Superior temporal gyrus (tissue), 1 donor: ENCODE results near the gene ZNF284.
"Not testable (repeated sequence)": the region's sequence is repeated elsewhere in the genome, so short reads cannot be mapped to it uniquely, and the experiment has no call there.

Source experiments
- DNase-seq: peaks from one replicate; pipeline ENCODE4 v3.0.0-alpha.2; 2016; ENCODE audit errors: extremely low spot score

The ZNF284 gene

DNA sequence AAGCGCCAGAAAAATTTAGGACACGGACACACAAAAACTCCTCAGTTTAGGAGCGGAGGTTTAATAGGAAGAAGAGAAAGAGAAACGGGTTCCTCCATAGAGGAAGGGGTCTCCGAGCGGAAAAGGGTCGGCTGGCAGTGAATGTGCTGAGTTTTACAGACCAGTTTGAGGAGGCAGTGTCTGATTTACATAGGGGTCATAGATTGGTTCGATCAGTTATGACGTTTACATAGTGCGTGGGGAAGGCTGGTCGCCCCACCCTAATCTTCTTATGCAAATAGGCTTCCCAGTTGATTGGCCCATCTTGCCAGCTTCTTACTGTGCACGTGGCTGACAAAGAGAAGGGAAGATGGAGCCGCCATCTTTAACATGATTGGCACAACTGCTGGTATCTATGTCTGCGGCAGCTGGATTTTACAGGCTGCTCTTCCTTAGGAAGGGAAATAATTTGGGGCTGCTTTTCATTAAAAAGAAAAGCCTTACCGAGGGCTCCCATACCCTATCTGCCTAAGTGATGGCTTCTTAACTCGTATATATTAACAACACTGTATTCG, 40.0 kb downstream of the ZNF284 start:
- DNase-seq, result no peak

DNA sequence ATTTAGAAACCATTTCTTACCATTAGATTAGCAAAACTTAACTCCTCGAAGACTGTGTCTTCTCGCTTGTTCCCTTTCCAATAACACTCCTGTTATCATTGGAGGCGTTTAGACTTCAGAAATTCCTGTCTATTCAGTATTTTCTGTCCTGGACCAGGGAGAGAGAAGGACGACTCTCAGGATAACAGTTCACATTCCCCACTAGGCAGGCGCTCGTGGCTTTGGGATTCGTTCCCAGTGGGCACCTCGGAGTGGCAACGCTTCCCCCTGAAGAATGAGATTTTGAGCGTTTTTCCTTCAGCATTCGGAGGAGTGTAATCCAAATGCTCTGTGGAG, 40.8 kb downstream of the ZNF284 start:
- no peak for DNase-seq

DNA sequence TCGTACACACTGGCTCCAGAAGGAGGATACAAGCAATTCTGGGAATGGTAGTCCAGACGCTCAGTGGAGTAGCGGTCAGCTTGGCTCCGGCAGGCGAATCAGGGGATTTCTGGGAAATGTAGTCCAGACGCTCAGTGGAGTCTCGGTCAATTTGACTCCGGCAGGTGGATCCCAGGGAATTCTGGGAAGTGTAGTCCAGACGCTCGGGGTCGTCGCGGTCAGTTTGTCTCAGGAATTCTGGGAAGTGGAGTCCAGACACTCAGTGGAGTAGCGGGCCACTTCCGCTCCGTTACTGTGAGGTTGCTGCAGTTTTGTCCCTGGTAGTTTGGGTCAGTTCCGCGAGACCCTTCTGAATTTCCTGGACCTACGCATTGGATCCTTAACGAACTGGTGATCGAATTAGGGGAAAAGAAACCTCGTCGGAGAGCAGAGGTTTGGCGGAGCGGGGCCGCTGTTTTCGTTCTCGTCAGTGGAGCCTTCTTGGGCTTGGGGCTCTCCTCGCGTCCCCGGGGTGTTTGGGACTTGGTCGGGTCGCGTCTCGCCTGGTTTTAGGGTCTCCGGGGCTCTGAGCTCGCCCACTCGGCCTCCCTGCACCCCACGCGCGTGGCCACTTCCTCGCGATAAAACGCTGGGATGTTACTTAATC, 41.3 kb downstream of the ZNF284 start, which contains the start of gene ZNF225:
ZNF225 (plus strand) TSS at position 262 of the 646 bp plus-strand sequence. CDS start 2,429 bp downstream, outside the sequence.
- DNase-seq, result peak; percentile 100

DNA sequence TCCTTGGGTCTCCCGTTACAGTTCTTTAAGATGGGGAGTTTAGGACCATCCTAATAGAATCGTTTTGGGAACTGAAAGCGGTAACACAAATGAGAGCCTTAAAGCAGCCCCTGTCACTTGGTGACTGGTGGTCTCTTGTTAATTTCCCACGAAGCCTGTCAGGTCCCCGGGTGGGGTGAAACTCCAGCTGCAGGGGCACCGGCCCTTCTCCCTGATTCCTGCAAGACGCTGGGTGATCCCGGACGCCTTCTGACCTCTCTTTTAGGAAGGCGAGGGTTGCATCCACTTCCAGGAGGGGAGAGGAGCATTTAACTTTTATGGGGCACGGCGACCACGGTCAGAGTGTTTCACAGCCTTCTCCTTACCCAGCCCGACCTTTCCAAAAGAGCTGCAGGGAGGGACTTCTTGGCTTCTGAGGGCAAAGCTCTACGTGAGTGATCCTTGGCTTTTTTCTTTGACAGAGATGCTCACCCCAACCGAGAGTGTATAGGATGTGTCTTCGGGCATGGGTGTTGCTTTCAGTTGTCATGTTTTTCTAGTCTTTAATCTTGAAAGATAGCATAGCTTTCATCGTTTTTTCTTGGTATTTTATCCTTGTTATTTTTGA, 41.9 kb downstream of the ZNF284 start:
- DNase-seq, result no peak

DNA sequence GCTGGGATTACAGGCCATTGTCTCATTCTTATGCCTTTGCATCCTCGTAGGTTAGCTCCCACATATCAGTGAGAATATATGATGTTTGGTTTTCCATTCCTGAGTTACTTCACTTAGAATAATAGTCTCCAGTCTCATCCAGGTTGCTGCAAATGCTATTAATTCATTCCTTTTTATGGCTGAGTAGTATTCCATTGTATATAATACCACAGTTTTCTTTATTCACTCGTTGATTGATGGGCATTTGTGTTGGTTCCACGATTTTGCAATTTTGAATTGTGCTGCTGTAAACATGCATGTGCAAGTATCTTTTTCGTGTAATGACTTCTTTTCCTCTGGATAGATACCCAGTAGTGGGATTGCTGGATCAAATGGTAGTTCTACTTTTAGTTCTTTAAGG, 49.2 kb downstream of the ZNF284 start:
- not testable (repeated sequence) for DNase-seq

DNA sequence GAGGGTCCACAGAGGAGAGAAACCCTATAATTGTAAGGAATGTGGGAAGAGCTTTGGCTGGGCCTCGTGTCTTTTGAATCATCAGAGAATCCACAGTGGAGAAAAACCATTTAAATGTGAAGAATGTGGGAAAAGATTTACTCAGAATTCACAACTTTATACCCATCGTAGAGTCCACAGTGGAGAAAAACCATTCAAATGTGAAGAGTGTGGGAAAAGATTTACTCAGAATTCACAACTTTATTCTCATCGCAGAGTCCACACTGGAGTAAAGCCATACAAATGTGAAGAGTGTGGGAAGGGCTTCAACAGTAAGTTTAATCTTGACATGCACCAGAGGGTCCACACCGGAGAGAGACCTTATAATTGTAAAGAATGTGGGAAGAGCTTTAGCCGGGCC, 60.0 kb downstream of the ZNF284 start:
- DNase-seq, result no peak
